VCaP (cell line): Measurements from ENCODE around the gene CLDN9.

ENCODE experiments used
- H3K27ac ChIP-seq: fragments of 450-650 bp; 2 replicates; pipeline ENCODE4 v1.5.1; 2017
- CTCF ChIP-seq: fragments of 450-650 bp; conservative IDR thresholded peaks from 2 replicates; pipeline ENCODE4 v1.5.1; 2017; ENCODE audit warnings: mild to moderate bottlenecking, moderate library complexity

Gene CLDN9

GRCh38 chr16:3009568-3010390, 2.9 kb upstream of the CLDN9 start:
- peak overlapping the region; percentile 51 for H3K27ac ChIP-seq
- no peak for TF ChIP-seq CTCF

- peak overlapping the region; percentile 51 for H3K27ac ChIP-seq
- no peak for TF ChIP-seq CTCF
Measured at GRCh38 chr16:3010510-3010909, 2.2 kb upstream of the CLDN9 start.

GRCh38 chr16:3012246-3012645, 477 bp upstream of the CLDN9 start:
- no peak overlapping the region for H3K27ac ChIP-seq
- TF ChIP-seq CTCF: no peak

- H3K27ac ChIP-seq: no peak overlapping the region
- no peak for TF ChIP-seq CTCF
Measured at GRCh38 chr16:3013491-3013951, 798 bp downstream of the CLDN9 start.

GRCh38 chr16:3013998-3014690, 1.4 kb downstream of the CLDN9 start:
- TF ChIP-seq CTCF: no peak
- H3K27ac ChIP-seq: no peak overlapping the region

- no peak for TF ChIP-seq CTCF
- no peak overlapping the region for H3K27ac ChIP-seq
Measured at GRCh38 chr16:3014971-3015370, 2.2 kb downstream of the CLDN9 start.

GRCh38 chr16:3015865-3016521, 3.3 kb downstream of the CLDN9 start:
- TF ChIP-seq CTCF: no peak
- H3K27ac ChIP-seq: no peak overlapping the region
